GM23338 (cell line): Measurements from ENCODE around the gene PPM1E. TPM values are rescaled to one million over a fixed set of nuclear protein-coding genes. Genes with fewer than 3 reads are reported as not detected.
A peak's percentile ranks its signal among the peaks of the same experiment; 100 is the strongest.

ENCODE experiments used
- ATAC-seq: fragments of 200-7000 bp; cut with Tn5 transposase; 3 replicates; pipeline ENCODE4 v1.9.1; 2020
- DNase-seq: peaks from one replicate; pipeline ENCODE4 v3.0.0-alpha.2; 2015; ENCODE audit warnings: low spot score
- H2AFZ ChIP-seq: fragments of 200-600 bp; sonication (generic); 2 replicates; pipeline ENCODE4 v1.8.0; 2016; ENCODE audit warnings: antibody characterized with exemption, mild to moderate bottlenecking, moderate library complexity
- H3F3A ChIP-seq: fragments of 200-600 bp; sonication (generic); replicated peaks from 2 replicates; pipeline ENCODE4 v1.8.0; 2017; ENCODE audit warnings: antibody characterized with exemption, mixed run types, low read depth
- H3K27ac ChIP-seq: fragments of 200-600 bp; sonication (generic); 2 replicates; pipeline ENCODE4 v1.6.1; 2016; ENCODE audit warnings: low read depth
- H3K27me3 ChIP-seq: fragments of 200-600 bp; sonication (generic); 2 replicates; pipeline ENCODE4 v1.8.0; 2016; ENCODE audit warnings: mild to moderate bottlenecking, mixed run types, moderate library complexity; ENCODE audit not compliant: insufficient read depth
- H3K36me3 ChIP-seq: fragments of 200-600 bp; sonication (generic); 2 replicates; pipeline ENCODE4 v1.8.0; 2016; ENCODE audit warnings: mild to moderate bottlenecking; ENCODE audit not compliant: insufficient read depth
- H3K4me1 ChIP-seq: fragments of 200-600 bp; sonication (generic); 2 replicates; pipeline ENCODE4 v1.8.0; 2016; ENCODE audit warnings: mild to moderate bottlenecking, moderate library complexity; ENCODE audit not compliant: insufficient read depth
- H3K4me2 ChIP-seq: fragments of 200-600 bp; sonication (generic); 2 replicates; pipeline ENCODE4 v1.7.1; 2017; ENCODE audit warnings: mixed run types
- H3K4me3 ChIP-seq: fragments of 200-600 bp; sonication (generic); 2 replicates; pipeline ENCODE4 v1.6.1; 2016; ENCODE audit warnings: mixed run types
- H3K79me2 ChIP-seq: fragments of 200-600 bp; sonication (generic); replicated peaks from 2 replicates; pipeline ENCODE4 v1.8.0; 2017; ENCODE audit warnings: mild to moderate bottlenecking; ENCODE audit not compliant: insufficient read depth
- H3K9me2 ChIP-seq: fragments of 200-600 bp; sonication (generic); 2 replicates; pipeline ENCODE4 v1.8.0; 2017; ENCODE audit not compliant: insufficient read depth
- H4K20me1 ChIP-seq: fragments of 200-600 bp; sonication (generic); replicated peaks from 2 replicates; pipeline ENCODE4 v1.8.0; 2017; ENCODE audit warnings: mild to moderate bottlenecking; ENCODE audit not compliant: insufficient read depth
- H3K27ac Mint-ChIP-seq: 2 replicates; pipeline ENCODE4 v1.8.0; 2020; ENCODE audit warnings: inconsistent platforms, mild to moderate bottlenecking, moderate library complexity, mixed read lengths
- H3K27me3 Mint-ChIP-seq: 3 replicates; pipeline ENCODE4 v1.8.0; 2022; ENCODE audit warnings: low read depth, mild to moderate bottlenecking, moderate library complexity, mixed read lengths, inconsistent platforms; ENCODE audit not compliant: insufficient read depth, poor library complexity
- H3K36me3 Mint-ChIP-seq: 3 replicates; pipeline ENCODE4 v1.8.0; 2021; ENCODE audit warnings: low read depth, mild to moderate bottlenecking, inconsistent platforms, moderate library complexity, mixed read lengths
- H3K4me1 Mint-ChIP-seq: 3 replicates; pipeline ENCODE4 v1.8.0; 2020; ENCODE audit warnings: mild to moderate bottlenecking, inconsistent platforms, mixed read lengths
- H3K4me3 Mint-ChIP-seq: 3 replicates; pipeline ENCODE4 v1.8.0; 2021; ENCODE audit warnings: moderate library complexity, mild to moderate bottlenecking, inconsistent platforms, mixed read lengths
- H3K9me3 Mint-ChIP-seq: 3 replicates; pipeline ENCODE4 v1.8.0; 2020; ENCODE audit warnings: moderate library complexity, mild to moderate bottlenecking, inconsistent platforms, mixed read lengths
- CREB1 ChIP-seq: fragments of 250-450 bp; sonication (Bioruptor Pico); IDR thresholded peaks from 2 replicates; pipeline ENCODE4 v1.5.0; 2020; ENCODE audit warnings: low read depth, mild to moderate bottlenecking, moderate library complexity
- CTCF ChIP-seq, 2 experiments: fragments of 200-600 bp in 1 of 2; sonication (generic) in 1 of 2; conservative IDR thresholded peaks; 2 replicates each; pipeline versions ENCODE4 v1.5.1 to v1.6.1; 2016 to 2017; ENCODE audit warnings: antibody characterized with exemption in 2 of 2, low read depth in 2 of 2, mild to moderate bottlenecking in 2 of 2, moderate library complexity in 1 of 2
- EZH2 ChIP-seq: fragments of 200-600 bp; sonication (generic); IDR thresholded peaks from one replicate; pipeline ENCODE4 v1.8.0; 2017; ENCODE audit warnings: antibody characterized with exemption, mild to moderate bottlenecking, low read depth; ENCODE audit not compliant: unreplicated experiment
- JUNB ChIP-seq: IDR thresholded peaks from one replicate; pipeline ENCODE4 v1.6.1; 2016; ENCODE audit warnings: antibody characterized with exemption; ENCODE audit not compliant: unreplicated experiment
- NANOG ChIP-seq: IDR thresholded peaks from 2 replicates; pipeline ENCODE4 v1.6.1; 2016; ENCODE audit warnings: antibody characterized with exemption, borderline replicate concordance
- POLR2AphosphoS5 ChIP-seq: IDR thresholded peaks from 2 replicates; pipeline ENCODE4 v1.6.1; 2016; ENCODE audit warnings: antibody characterized with exemption, low read depth
- REST ChIP-seq: IDR thresholded peaks from one replicate; pipeline ENCODE4 v1.6.1; 2018; ENCODE audit warnings: antibody characterized with exemption; ENCODE audit not compliant: unreplicated experiment
- STAT1 ChIP-seq: IDR thresholded peaks from one replicate; pipeline ENCODE4 v1.6.1; 2016; ENCODE audit warnings: antibody characterized with exemption; ENCODE audit not compliant: unreplicated experiment
- ZNF331 ChIP-seq: fragments of 250-450 bp; sonication (Bioruptor Pico); IDR thresholded peaks from 2 replicates; pipeline ENCODE4 v1.5.0; 2020; ENCODE audit warnings: low read depth, mild to moderate bottlenecking, moderate library complexity
- ZNF462 ChIP-seq: fragments of 250-450 bp; sonication (Bioruptor Pico); IDR thresholded peaks from 2 replicates; pipeline ENCODE4 v1.5.0; 2020; ENCODE audit warnings: mild to moderate bottlenecking, moderate library complexity
- polyA plus RNA-seq: library from polyadenylated mRNA; unstranded; fragments of >200 nt; fragmentation: Nextera tagmentation; extraction: Ambion mirVana; gene quantifications from 2 replicates; pipeline ENCODE4 v1.2.1, GENCODE V29; 2016
- total RNA-seq: library from RNA; depleted of rRNA; stranded (reverse); fragments of >200 nt; shearing (Covaris generic); gene quantifications from 2 replicates; pipeline ENCODE4 v1.2.3, GENCODE V29; 2014

The PPM1E gene
- total and polyA plus RNA-seq, 2 experiments from 2014 or later, result 2.1 to 13.8 TPM

- Mint-ChIP-seq H3K36me3 (peaks cover 16% of the 10 kb centered on the region; the same call in 2 of the 3 replicates), H3K4me1 (no peaks in the 10 kb centered on the region)
These were observed 270.7 kb downstream of the PPM1E start for GRCh38 chr17:59026176-59026939.

GRCh38 chr17:59027750-59028149 lies 272.1 kb downstream of the PPM1E start:
- peaks cover 13% of the 10 kb centered on the region; the same call in 2 of the 3 replicates for H3K36me3 Mint-ChIP-seq
- Histone ChIP-seq H3F3A (no peaks in the 10 kb centered on the region), H3K27ac (no peak overlapping the region), H3K27me3 (no peaks in the 10 kb centered on the region), H2AFZ (no peak overlapping the region), H3K79me2 (peaks cover 7% of the 10 kb centered on the region), H3K36me3 (peaks cover 9% of the 10 kb centered on the region; the same call in 1 of the 2 replicates), H3K9me2 (no peaks in the 10 kb centered on the region), H3K4me3 (no peak overlapping the region), H3K4me2 (no peak overlapping the region), H3K4me1 (no peaks in the 10 kb centered on the region), H4K20me1 (0 out of 2 replicates have a peak, but pooled peaks cover 2% of the 10 kb centered on the region)
- peak overlapping the region; percentile 49 for H3K27ac Mint-ChIP-seq
- H3K4me1 Mint-ChIP-seq, result no peaks in the 10 kb centered on the region
- DNase-seq, result no peak
- ATAC-seq, result no peak
- no peaks in the 10 kb centered on the region for H3K27me3 Mint-ChIP-seq
- H3K4me3 Mint-ChIP-seq, result no peak overlapping the region
- H3K9me3 Mint-ChIP-seq, result no peaks in the 10 kb centered on the region
- TF ChIP-seq STAT1 (no peak), CREB1 (CRISPR knock-in tag) (no peak), REST (no peak), NANOG (no peak), EZH2 (no peak), ZNF462 (CRISPR knock-in tag) (no peak), CTCF (conservative IDR thresholded peaks at IDR 0.05; ENCODE audit: low read depth in 2 of 2) (no peak)

More at GRCh38 chr17:59026176-59026939, 270.7 kb downstream of the PPM1E start:
- DNase-seq, result no peak
- H3K4me3 ChIP-seq, result no peak overlapping the region
- Mint-ChIP-seq H3K27me3 (no peaks in the 10 kb centered on the region), H3K27ac (no peak overlapping the region), H3K9me3 (no peaks in the 10 kb centered on the region; the same call in 2 of the 3 replicates), H3K4me3 (no peak overlapping the region)
- H3K79me2 ChIP-seq, result peaks cover 9% of the 10 kb centered on the region
- no peak overlapping the region for H2AFZ ChIP-seq
- H3K27me3 ChIP-seq, result no peaks in the 10 kb centered on the region
- no peaks in the 10 kb centered on the region for H3F3A ChIP-seq
- no peaks in the 10 kb centered on the region for H3K4me1 ChIP-seq
- no peak for ATAC-seq
- H4K20me1 ChIP-seq, result 0 out of 2 replicates have a peak, but pooled peaks cover 2% of the 10 kb centered on the region
- peaks cover 5% of the 10 kb centered on the region; the same call in 1 of the 2 replicates for H3K36me3 ChIP-seq
- no peak overlapping the region for H3K4me2 ChIP-seq
- H3K9me2 ChIP-seq, result no peaks in the 10 kb centered on the region
- TF ChIP-seq NANOG (no peak), POLR2AphosphoS5 (no peak), ZNF331 (no peak), EZH2 (no peak), JUNB (no peak)
- H3K27ac ChIP-seq, result no peak overlapping the region
